ENCODE results near the gene NOS3. TPM values are rescaled to one million over a fixed set of nuclear protein-coding genes. Genes with fewer than 3 reads are reported as not detected.

The NOS3 gene
- total and polyA plus RNA-seq, 2 experiments from 2014 or later, result 2.6 to 6.1 TPM

DNA sequence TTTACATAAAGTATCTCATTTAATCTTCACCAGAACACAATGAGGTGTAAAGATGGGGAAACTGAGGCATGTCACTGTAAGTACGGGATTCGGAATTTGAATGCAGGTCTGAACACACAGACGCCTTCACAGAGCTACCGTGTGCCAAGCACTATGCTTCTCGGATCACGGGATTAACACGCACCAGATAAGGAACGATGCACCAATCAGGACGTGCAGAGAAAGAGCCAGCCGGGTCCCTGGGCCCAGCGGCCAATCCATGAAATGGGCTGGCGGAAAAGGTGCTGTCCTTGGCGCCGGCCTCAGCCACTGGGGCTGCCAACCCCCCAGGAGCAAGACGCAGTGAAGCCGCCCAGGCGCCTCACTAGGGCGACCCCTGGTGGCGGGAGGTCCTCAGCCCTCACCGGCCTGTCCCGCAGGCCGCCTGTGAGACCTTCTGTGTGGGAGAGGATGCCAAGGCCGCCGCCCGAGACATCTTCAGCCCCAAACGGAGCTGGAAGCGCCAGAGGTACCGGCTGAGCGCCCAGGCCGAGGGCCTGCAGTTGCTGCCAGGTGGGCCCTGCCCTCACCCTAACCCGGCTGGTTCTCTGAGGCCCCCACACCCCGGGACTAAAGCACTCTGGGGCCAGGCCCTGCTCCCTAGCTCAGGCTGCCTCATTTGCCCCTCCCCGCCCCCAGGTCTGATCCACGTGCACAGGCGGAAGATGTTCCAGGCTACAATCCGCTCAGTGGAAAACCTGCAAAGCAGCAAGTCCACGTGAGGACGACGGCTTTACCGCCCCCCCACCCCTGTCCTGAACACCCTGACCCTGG, 17.9 kb downstream of the NOS3 start:
- Histone ChIP-seq H3K4me3 (peak overlapping the region; percentile 38; the same call in 1 of the 2 replicates), H4K20me1 (replicated peaks; ENCODE audit: insufficient read depth) (no peaks in the 10 kb centered on the region), H3K27me3 (ENCODE audit: insufficient read depth) (peaks cover 12% of the 10 kb centered on the region), H3K4me2 (peak overlapping the region; percentile 55; the same call in 1 of the 2 replicates), H2AFZ (peak overlapping the region; percentile 94), H3K4me1 (ENCODE audit: insufficient read depth) (peaks cover 20% of the 10 kb centered on the region; the same call in 1 of the 2 replicates), H3K36me3 (ENCODE audit: insufficient read depth) (no peaks in the 10 kb centered on the region), H3K79me2 (replicated peaks; ENCODE audit: insufficient read depth) (no peaks in the 10 kb centered on the region), H3F3A (replicated peaks; ENCODE audit: low read depth) (0 out of 2 replicates have a peak, but pooled peaks cover 4% of the 10 kb centered on the region), H3K27ac (ENCODE audit: low read depth) (no peak overlapping the region), H3K9me2 (ENCODE audit: insufficient read depth) (no peaks in the 10 kb centered on the region)
- DNase-seq (ENCODE audit: low spot score) (peak; percentile 91), ATAC-seq (peak; percentile 69)
- Mint-ChIP-seq H3K9me3 (no peaks in the 10 kb centered on the region), H3K27me3 (ENCODE audit: insufficient read depth, low read depth, poor library complexity) (peaks cover 16% of the 10 kb centered on the region), H3K4me3 (peak overlapping the region; percentile 60), H3K36me3 (ENCODE audit: low read depth) (no peaks in the 10 kb centered on the region; the same call in 2 of the 3 replicates), H3K4me1 (peaks cover 35% of the 10 kb centered on the region), H3K27ac (0 out of 2 replicates have a peak overlapping the region, but pooled peaks have one; percentile 30)
- TF ChIP-seq, protein P1, sequence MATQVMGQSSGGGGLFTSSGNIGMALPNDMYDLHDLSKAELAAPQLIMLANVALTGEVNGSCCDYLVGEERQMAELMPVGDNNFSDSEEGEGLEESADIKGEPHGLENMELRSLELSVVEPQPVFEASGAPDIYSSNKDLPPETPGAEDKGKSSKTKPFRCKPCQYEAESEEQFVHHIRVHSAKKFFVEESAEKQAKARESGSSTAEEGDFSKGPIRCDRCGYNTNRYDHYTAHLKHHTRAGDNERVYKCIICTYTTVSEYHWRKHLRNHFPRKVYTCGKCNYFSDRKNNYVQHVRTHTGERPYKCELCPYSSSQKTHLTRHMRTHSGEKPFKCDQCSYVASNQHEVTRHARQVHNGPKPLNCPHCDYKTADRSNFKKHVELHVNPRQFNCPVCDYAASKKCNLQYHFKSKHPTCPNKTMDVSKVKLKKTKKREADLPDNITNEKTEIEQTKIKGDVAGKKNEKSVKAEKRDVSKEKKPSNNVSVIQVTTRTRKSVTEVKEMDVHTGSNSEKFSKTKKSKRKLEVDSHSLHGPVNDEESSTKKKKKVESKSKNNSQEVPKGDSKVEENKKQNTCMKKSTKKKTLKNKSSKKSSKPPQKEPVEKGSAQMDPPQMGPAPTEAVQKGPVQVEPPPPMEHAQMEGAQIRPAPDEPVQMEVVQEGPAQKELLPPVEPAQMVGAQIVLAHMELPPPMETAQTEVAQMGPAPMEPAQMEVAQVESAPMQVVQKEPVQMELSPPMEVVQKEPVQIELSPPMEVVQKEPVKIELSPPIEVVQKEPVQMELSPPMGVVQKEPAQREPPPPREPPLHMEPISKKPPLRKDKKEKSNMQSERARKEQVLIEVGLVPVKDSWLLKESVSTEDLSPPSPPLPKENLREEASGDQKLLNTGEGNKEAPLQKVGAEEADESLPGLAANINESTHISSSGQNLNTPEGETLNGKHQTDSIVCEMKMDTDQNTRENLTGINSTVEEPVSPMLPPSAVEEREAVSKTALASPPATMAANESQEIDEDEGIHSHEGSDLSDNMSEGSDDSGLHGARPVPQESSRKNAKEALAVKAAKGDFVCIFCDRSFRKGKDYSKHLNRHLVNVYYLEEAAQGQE (IDR thresholded peaks at IDR 0.05; ENCODE audit: unreplicated experiment), result no peak
- TF ChIP-seq EZH2 (IDR thresholded peaks at IDR 0.05; ENCODE audit: low read depth, unreplicated experiment) (no peak), EZH2phosphoT487 (IDR thresholded peaks at IDR 0.05; ENCODE audit: unreplicated experiment) (no peak), JUNB (IDR thresholded peaks at IDR 0.05; ENCODE audit: unreplicated experiment) (no peak), NANOG (IDR thresholded peaks at IDR 0.05; ENCODE audit: borderline replicate concordance) (no peak), POLR2AphosphoS5 (IDR thresholded peaks at IDR 0.05; ENCODE audit: low read depth) (no peak; the same call in 1 of the 2 replicates), ZNF114 (CRISPR knock-in tag; IDR thresholded peaks at IDR 0.05) (no peak), ZNF331 (CRISPR knock-in tag; IDR thresholded peaks at IDR 0.05; ENCODE audit: low read depth) (no peak), CREB1 (CRISPR knock-in tag; IDR thresholded peaks at IDR 0.05; ENCODE audit: low read depth) (peak; percentile 65; the same call in 1 of the 2 replicates)
- TF ChIP-seq, protein P2, sequence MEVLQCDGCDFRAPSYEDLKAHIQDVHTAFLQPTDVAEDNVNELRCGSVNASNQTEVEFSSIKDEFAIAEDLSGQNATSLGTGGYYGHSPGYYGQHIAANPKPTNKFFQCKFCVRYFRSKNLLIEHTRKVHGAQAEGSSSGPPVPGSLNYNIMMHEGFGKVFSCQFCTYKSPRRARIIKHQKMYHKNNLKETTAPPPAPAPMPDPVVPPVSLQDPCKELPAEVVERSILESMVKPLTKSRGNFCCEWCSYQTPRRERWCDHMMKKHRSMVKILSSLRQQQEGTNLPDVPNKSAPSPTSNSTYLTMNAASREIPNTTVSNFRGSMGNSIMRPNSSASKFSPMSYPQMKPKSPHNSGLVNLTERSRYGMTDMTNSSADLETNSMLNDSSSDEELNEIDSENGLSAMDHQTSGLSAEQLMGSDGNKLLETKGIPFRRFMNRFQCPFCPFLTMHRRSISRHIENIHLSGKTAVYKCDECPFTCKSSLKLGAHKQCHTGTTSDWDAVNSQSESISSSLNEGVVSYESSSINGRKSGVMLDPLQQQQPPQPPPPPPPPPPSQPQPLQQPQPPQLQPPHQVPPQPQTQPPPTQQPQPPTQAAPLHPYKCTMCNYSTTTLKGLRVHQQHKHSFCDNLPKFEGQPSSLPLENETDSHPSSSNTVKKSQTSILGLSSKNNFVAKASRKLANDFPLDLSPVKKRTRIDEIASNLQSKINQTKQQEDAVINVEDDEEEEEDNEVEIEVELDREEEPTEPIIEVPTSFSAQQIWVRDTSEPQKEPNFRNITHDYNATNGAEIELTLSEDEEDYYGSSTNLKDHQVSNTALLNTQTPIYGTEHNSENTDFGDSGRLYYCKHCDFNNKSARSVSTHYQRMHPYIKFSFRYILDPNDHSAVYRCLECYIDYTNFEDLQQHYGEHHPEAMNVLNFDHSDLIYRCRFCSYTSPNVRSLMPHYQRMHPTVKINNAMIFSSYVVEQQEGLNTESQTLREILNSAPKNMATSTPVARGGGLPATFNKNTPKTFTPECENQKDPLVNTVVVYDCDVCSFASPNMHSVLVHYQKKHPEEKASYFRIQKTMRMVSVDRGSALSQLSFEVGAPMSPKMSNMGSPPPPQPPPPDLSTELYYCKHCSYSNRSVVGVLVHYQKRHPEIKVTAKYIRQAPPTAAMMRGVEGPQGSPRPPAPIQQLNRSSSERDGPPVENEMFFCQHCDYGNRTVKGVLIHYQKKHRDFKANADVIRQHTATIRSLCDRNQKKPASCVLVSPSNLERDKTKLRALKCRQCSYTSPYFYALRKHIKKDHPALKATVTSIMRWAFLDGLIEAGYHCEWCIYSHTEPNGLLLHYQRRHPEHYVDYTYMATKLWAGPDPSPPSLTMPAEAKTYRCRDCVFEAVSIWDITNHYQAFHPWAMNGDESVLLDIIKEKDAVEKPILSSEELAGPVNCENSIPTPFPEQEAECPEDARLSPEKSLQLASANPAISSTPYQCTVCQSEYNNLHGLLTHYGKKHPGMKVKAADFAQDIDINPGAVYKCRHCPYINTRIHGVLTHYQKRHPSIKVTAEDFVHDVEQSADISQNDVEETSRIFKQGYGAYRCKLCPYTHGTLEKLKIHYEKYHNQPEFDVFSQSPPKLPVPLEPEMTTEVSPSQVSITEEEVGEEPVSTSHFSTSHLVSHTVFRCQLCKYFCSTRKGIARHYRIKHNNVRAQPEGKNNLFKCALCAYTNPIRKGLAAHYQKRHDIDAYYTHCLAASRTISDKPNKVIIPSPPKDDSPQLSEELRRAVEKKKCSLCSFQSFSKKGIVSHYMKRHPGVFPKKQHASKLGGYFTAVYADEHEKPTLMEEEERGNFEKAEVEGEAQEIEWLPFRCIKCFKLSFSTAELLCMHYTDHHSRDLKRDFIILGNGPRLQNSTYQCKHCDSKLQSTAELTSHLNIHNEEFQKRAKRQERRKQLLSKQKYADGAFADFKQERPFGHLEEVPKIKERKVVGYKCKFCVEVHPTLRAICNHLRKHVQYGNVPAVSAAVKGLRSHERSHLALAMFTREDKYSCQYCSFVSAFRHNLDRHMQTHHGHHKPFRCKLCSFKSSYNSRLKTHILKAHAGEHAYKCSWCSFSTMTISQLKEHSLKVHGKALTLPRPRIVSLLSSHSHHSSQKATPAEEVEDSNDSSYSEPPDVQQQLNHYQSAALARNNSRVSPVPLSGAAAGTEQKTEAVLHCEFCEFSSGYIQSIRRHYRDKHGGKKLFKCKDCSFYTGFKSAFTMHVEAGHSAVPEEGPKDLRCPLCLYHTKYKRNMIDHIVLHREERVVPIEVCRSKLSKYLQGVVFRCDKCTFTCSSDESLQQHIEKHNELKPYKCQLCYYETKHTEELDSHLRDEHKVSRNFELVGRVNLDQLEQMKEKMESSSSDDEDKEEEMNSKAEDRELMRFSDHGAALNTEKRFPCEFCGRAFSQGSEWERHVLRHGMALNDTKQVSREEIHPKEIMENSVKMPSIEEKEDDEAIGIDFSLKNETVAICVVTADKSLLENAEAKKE (CRISPR knock-in tag; IDR thresholded peaks at IDR 0.05), result no peak
- TF ChIP-seq, protein P3, sequence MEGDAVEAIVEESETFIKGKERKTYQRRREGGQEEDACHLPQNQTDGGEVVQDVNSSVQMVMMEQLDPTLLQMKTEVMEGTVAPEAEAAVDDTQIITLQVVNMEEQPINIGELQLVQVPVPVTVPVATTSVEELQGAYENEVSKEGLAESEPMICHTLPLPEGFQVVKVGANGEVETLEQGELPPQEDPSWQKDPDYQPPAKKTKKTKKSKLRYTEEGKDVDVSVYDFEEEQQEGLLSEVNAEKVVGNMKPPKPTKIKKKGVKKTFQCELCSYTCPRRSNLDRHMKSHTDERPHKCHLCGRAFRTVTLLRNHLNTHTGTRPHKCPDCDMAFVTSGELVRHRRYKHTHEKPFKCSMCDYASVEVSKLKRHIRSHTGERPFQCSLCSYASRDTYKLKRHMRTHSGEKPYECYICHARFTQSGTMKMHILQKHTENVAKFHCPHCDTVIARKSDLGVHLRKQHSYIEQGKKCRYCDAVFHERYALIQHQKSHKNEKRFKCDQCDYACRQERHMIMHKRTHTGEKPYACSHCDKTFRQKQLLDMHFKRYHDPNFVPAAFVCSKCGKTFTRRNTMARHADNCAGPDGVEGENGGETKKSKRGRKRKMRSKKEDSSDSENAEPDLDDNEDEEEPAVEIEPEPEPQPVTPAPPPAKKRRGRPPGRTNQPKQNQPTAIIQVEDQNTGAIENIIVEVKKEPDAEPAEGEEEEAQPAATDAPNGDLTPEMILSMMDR (conservative IDR thresholded peaks at IDR 0.05; ENCODE audit: low read depth in 2 of 2), result peak; percentile 85 to 92
- TF ChIP-seq, protein P4, sequence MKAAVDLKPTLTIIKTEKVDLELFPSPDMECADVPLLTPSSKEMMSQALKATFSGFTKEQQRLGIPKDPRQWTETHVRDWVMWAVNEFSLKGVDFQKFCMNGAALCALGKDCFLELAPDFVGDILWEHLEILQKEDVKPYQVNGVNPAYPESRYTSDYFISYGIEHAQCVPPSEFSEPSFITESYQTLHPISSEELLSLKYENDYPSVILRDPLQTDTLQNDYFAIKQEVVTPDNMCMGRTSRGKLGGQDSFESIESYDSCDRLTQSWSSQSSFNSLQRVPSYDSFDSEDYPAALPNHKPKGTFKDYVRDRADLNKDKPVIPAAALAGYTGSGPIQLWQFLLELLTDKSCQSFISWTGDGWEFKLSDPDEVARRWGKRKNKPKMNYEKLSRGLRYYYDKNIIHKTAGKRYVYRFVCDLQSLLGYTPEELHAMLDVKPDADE (IDR thresholded peaks at IDR 0.05), result no peak

Data from GM23338 (cell line).